ENCODE data around the gene ADGRF1.

Gene ADGRF1

DNA sequence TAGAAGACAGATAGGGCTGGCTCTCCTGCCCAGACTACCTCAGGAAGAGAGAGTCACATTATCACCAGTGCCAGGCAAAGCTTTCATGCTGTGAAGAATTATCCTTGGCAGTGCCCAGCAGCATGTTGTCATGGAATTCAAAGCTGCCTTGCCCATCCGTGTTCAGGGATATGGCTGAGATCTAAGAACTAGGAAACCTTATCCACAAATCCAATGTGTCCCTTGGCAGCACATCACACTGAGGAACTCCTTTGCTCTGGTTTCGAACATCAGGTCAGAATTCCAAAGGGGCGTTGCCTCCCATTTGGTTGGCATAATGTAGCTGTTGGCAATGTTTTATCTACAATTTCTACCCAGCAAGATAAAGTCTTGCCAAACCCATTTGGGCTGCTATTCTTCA is 52.7 kb downstream of the ADGRF1 start:
- in situ Hi-C loops (cut with HindIII; ENCODE audit: low sequenced_read_pairs): no loop called here

DNA sequence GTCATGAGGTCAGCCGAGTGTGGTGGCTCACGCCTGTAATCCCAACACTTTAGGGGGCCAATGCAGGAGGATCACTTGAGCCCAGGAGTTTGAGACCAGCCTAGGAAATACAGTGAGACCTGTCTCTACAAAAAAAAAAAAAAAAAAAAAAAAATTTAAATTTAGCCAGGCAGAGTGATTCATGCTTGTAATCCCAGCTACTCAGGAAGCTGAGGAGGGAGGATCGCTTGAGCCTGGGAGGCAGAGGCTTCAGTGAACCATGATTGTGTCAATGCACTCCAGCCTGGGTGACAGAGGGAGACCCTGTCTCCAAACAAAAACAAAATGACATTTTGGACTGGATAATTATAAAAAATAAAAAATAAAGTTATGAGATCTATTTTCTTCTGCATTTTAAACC is 56.2 kb downstream of the ADGRF1 start:
- in situ Hi-C loops (cut with HindIII; ENCODE audit: low sequenced_read_pairs): no loop called here

DNA sequence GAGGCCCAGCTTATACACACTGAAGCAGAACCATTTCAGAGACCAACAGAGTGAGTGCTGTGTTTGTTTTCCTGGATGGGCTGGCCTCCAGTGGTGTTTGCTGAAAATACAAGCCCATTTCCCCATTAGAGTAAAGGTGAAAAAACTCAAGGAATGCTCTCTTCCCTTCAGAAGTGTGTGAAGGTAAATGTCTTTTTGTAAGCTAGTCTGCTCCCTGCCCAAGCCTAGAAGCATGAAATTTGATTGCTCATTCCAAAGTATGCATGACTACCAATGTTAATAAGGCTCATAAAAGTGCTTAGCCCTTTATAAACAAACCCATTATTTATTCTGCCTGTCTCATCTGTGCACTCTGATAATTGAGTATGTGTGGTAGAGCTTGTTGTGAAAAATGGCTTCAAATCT is 59.1 kb downstream of the ADGRF1 start:
- in situ Hi-C loops (cut with HindIII; ENCODE audit: low sequenced_read_pairs): no loop called here

DNA sequence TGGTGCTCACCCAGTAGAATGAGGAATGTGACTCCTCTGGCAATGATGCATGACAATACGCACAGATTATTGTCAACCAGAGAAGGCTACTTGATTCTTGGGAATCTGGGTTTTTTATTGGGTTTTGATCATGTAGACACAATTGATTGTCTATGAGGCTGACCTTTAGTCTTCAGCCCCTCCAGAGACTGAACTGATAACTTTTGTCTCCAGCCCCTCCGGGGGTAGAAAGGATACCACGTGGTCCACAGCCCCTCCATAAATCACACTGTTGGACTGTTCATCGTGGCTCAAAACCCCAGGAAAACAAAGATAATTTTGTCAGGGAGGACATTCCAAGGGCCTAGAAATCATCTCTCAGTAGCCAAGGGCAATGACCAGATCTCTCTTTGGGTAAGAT is 62.9 kb downstream of the ADGRF1 start:
- in situ Hi-C loops (cut with HindIII; ENCODE audit: low sequenced_read_pairs): no loop called here

DNA sequence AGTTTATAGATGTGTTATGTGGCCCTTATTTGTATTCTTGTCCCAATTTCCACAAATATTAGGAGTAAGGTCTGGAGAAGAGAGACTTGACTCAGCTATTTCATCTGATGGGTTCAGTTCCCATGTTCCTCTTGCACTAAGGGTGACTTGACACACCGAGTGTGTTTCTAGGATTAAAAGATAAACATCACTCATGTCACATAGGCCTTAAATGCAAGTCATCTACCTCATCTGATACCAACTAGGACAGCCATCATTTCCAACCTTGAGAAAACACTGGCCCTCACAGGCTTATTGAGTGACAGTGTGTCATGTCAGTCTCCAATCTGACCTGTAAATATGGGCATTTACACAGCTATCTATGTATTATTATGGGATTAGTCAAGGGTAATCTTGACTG is 67.3 kb downstream of the ADGRF1 start:
- in situ Hi-C loops (cut with HindIII; ENCODE audit: low sequenced_read_pairs): no loop called here

DNA sequence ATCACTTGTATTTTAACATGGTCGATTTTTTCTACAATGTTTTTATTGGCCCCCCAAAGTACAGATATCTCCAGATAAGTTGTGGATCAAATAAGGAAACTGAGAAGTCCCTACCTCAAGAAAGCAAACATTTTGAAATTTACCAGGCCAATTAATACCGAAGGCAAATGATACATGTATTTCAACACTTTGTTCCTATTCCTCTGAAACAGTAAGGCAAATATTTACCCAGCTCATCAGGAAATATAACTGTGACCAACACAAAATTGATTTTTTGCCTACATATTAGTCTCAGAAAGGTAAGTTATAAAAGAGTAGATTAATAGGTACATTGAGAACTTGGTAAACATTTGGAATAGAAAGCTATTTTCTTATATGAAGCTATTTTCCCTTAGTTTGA is 69.1 kb downstream of the ADGRF1 start:
- in situ Hi-C loops (cut with HindIII; ENCODE audit: low sequenced_read_pairs): no loop called here

DNA sequence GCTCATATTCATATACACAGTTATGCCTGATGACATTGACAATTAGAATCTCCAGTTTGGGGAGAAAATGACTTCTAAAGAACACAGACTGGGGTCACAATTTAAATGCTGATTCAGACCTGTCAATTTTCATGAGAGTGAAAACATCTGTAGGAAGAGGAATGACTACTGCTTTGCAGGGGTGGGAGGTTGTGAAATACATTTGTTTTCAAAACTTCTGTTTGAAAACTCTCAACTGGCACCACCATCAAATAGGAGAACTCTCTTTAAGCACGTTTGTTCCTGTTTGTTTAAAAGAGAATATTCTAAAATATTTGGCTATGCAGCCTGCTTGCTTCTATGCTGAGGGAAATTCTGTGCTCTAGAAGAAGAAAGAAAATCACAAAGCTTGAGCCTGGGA is 69.6 kb downstream of the ADGRF1 start:
- in situ Hi-C loops (cut with HindIII; ENCODE audit: low sequenced_read_pairs): no loop called here

DNA sequence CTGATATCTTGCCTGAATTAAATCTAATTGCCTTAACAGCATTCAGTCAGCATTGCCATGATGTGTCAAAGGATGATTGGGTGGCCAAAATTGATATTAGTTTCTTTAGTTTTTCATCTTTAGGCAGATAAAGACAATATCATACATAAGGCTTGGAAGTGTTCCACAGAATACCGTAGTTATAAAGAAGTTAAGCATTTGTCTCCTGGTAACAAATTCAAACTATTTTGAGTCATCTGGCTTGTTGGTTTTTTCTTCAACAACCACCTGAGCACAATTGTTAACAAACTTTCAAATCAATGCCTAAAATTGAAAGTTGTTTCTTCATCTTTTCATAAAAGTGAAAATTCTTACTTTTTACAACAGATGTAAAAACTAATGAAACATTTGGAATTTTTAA is 72.9 kb downstream of the ADGRF1 start:
- in situ Hi-C loops (cut with HindIII; ENCODE audit: low sequenced_read_pairs): no loop called here

DNA sequence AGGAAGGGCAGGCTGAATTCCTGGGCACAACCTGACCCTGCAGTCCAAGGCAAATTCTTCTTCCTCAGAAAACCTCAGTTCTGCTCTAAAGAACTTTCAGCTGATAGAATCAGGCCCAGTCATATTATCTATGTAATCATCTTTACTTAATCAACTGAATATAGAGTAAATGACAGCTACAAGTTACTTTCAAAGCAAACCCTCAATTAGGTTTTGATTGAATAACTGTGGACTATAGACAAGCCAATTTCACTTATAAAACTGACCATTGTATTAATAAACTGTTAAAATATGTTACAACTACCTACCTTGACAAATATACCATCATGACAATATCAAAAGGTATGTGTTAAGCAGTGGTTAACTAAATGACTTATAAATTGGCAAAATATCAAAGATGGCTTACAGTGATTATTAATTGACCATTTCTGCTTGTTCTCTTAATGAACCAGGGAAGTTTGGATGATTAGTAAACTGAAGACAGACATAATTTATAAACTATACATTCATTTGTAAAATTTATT is 74.2 kb downstream of the ADGRF1 start:
- in situ Hi-C loops (cut with HindIII; ENCODE audit: low sequenced_read_pairs): no loop called here

DNA sequence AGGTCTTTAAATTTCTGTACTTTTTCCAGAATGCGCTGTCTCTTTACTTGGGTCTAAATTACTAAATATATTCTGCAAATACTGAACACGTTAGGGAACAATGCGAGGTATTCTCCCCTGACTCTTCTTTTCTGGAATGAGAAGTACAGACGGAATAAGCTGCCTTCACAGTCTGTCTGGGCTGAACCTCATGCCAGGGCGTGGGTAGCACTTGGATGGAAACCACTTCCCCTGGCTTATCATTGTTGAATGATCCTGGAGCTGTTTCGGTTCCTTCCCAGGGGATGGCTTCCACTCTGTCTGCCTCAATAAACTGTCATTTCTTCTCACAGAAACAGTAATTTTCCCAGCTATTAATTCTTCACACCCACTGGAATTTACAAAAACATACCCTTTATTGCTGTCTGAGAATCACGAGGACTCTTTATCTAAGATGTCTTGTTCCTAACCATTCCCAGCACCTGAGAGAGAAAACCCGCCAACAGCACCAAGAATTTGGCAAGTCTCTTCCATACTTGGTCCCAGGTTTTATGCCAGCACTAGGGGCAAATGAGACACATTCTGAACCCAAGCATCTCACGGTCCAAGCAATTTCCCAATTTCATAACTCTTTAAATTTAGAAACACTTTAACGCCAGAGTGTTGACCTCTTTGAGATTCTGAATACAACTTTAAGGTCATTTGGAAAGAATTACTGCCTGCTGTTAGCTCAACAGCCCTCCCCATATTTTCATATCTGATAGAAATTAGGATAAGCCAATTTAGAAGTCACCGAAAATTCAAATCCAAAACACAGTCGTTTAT is 77.2 kb downstream of the ADGRF1 start:
- in situ Hi-C loops (cut with HindIII; ENCODE audit: low sequenced_read_pairs): no loop called here

DNA sequence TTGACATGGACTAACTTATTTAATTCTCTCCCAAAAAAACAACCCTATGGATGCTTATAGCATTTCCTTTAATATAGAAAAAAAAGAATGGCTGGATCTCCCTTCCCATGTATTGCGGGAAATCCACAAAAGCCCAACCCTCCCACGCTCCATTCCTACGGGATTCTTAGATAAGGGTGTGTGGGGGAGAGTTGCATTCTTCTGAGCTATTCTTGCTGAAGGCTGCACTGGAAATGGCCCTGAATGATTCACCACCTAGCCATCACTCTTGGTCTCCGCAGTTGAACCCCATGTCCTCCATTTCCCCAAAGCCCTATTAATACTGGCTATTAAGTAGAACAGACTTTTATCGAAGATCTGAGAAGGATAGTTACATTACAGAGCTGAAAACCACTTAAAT is 78.5 kb downstream of the ADGRF1 start:
- in situ Hi-C loops (cut with HindIII; ENCODE audit: low sequenced_read_pairs): no loop called here

DNA sequence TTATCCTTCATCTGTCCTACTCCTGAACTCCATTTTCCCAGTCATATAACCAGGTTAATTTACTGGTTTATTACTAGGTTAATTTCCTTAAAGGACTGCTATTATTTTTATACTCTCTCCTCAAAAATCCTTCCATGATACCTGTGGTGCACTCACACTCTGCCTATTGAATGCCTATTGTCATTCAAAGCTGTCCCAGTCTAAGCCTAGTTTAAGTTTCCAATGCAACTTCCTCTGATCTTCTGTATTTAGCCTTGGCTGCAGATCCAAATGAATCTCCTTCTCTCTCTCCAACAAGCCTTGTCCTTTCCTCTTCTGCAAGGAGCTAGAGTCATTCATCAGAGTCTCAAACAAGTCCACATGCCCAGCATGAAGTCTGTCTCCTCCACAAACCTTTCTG is 79.1 kb downstream of the ADGRF1 start:
- in situ Hi-C loops (cut with HindIII; ENCODE audit: low sequenced_read_pairs): no loop called here

DNA sequence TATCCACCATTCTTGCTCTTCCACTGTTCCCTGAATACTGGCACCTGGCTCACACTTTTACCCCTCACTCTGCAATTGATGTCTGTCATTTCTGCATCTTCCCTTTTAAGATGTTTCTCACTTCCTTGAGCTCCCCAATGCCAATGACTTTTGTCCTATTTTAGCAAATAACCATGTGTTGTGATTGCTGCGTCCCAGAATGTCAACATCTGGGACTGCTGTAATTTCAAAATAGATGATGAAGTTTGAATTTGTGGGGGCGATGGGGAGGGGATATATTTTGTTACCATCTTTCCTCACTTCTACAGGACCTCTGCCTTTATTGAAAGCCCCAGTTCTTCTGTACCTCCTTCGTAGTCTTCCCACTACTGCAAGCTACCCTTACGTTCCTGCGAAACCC is 80.4 kb downstream of the ADGRF1 start:
- in situ Hi-C loops (cut with HindIII; ENCODE audit: low sequenced_read_pairs): no loop called here

DNA sequence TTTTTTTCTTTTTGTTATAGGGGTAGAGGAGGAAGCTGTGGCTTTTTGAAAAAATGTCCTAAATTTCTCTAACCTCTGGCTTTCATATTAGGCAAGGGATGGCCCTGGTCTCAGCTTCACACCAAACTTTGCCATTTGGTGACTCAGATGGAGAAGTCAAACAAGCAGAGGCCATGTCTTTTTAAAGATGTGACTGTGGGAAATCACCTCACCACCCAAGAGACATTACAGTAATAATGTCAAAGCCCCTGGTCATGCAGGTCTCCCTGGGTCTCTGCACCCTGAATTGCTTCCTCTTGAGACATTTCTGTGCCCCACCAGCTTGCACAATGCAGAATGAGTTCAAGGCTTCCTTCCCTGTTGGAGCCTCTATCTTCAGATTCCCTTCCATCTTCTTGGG is 80.9 kb downstream of the ADGRF1 start:
- in situ Hi-C loops (cut with HindIII; ENCODE audit: low sequenced_read_pairs): no loop called here

DNA sequence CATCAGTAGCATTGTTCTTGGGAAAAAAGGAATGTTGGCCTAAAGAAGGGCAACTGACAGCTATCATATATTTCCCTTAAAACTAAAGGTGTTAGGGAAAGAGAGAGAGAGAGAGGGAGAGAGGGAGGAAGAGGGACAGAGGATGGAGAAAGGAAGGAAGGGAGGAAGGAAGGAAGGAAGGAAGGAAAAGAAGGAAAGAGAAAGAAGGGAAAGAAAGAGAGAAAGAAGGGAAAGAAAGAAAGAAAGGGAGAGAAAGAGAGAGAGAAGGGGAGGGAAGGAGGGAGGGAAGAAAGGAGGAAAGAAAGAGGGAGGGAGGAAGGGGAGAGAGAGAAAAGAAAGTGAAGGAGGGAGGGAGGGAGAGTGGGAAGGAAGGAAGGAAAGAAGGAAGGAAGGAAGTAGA is 82.7 kb downstream of the ADGRF1 start:
- in situ Hi-C loops (cut with HindIII; ENCODE audit: low sequenced_read_pairs): no loop called here

DNA sequence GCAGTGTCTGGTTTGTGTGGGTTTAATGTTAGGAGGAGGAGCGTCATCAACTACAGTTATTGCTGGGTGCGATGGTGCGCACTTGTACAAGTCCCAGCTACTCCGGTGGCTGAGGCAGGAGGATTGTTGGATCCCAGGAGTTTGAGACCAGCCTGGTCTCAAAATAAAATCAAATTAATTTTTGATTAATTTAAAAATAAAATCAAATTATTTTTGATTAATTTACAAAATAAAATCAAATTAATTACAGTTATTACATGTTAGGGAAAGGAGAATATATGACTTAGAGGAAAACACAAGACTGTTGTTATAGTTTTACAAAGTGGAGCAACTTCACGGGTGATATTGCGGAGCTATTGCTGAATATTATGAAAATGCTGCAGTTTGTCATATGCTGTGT is 85.7 kb downstream of the ADGRF1 start:
- in situ Hi-C loops (cut with HindIII; ENCODE audit: low sequenced_read_pairs): no loop called here

DNA sequence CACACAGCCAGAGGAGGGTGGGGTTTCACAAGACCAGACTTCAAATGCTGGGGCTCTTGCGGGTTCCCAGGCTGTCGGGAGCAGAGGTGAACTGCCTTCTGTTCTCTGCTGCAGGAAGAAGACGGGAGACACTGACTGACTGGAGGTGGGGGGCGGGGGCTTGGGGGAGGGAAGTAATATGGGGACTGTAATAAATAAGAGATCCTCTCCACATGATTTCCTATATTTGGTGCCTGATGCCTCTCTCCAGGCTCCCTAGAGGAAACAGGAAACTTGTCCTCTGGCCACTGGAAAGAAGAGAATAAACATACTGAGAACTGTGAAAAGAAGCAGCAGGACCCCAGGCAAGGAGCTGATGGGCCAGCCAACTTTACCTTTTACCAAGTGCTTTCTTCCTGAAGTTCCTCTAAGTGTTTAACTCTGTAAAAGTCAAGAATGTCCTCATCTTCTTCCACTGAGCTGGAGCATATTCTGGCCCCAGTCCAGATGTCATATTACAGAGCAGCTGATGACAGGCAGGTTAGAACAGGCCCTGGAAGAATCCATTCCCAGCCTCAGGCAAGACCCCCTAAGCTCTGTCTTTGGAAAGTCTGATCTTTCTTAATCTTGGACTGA is 87.2 kb downstream of the ADGRF1 start:
- in situ Hi-C loops (cut with HindIII; ENCODE audit: low sequenced_read_pairs): no loop called here

DNA sequence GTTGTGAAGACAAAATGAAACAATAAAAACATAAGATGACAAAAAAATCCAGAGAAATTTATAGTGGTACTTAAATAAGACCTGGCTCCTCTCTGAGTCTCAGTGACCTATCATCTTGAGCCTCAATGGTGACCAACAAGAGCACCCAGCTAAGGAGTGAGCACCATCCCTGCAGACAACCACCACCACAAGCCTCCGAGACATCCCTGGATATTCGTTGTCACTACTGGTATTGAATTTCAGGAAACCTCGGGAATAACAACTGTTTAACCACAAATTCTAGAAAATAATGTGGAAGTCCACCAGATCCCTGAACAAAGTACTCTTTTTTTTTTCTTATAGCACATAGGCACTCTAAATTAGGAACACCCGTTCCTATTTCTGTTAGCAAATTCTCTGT is 88.2 kb downstream of the ADGRF1 start:
- in situ Hi-C loops (cut with HindIII; ENCODE audit: low sequenced_read_pairs): no loop called here

DNA sequence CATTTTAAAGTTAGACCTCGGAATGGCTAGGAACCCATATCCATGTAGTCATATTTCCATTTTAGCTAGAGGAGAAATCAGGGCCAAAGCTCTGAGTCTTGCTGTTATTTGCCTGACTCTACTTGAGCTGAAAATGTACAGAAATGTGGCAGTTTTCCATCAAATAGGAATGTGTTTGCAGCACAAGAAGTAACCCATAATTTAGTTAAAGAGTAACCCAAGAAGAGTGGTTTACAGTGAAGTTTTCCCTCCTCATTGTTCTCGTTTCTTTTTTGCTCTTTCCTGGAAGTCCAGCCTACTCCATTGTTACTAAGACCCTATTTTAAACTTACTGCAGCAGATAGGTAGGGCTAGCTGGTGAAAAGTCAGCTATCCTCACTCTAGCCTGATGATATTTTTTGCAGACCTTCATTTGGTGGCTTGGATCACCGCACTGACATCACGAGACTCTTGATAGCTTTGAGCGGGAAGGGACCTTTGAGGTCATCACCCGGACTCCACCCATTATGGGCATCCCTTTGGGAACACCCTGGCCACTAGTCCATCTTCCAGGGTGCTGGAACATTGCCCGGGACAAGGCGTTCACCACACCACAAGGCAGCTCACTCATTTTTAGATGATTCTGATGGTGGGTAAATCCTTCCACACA is 92.4 kb downstream of the ADGRF1 start:
- in situ Hi-C loops (cut with HindIII; ENCODE audit: low sequenced_read_pairs): no loop called here

DNA sequence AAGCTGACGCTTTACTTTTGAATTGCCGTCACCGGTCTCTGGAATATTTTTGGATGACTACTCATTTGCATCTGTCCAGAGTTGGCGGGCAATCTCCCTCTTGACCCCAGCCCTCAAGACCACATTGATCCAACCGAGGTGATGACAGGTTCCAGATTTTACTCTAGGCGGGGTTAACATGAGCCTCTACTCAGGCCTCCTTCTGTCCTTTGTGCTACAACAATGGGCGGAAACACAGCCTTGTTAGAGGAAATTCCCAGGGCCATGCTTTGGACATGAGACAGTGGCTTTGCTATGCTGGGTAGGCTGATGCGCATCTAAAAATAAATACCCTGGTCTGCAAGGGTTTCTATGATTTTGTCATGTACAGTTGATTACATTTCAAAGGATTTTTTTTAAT is 93.4 kb downstream of the ADGRF1 start:
- in situ Hi-C loops (cut with HindIII; ENCODE audit: low sequenced_read_pairs): no loop called here

Measured in endothelial cell of hepatic sinusoid (primary cell).